ENCODE data around the gene OCA2.
"Not testable (repeated sequence)": the region's sequence is repeated elsewhere in the genome, so short reads cannot be mapped to it uniquely, and the experiment has no call there.

The OCA2 gene

GRCh38 chr15:27871078-27871901 lies 227.8 kb downstream of the OCA2 start:
- no peak for DNase-seq (ENCODE audit: low read depth)

GRCh38 chr15:27870320-27870719 lies 228.8 kb downstream of the OCA2 start:
- DNase-seq (ENCODE audit: low read depth) = no peak

- no peak for DNase-seq (ENCODE audit: low read depth)
Observed at GRCh38 chr15:27869697-27870281, 229.3 kb downstream of the OCA2 start.

GRCh38 chr15:27868828-27869404 lies 230.2 kb downstream of the OCA2 start:
- DNase-seq (ENCODE audit: low read depth) = no peak

- no peak for DNase-seq (ENCODE audit: low read depth)
Observed at GRCh38 chr15:27867861-27868260, 231.3 kb downstream of the OCA2 start.

GRCh38 chr15:27866505-27867165 lies 232.5 kb downstream of the OCA2 start:
- no peak for DNase-seq (ENCODE audit: low read depth)

- DNase-seq (ENCODE audit: low read depth) = no peak
Observed at GRCh38 chr15:27865926-27866325, 233.2 kb downstream of the OCA2 start.

- no peak for DNase-seq (ENCODE audit: low read depth)
Observed at GRCh38 chr15:27865323-27865922, 233.7 kb downstream of the OCA2 start.

- no peak for DNase-seq (ENCODE audit: low read depth)
Observed at GRCh38 chr15:27864719-27865118, 234.4 kb downstream of the OCA2 start.

- DNase-seq (ENCODE audit: low read depth) = no peak
Observed at GRCh38 chr15:27864086-27864485, 235.0 kb downstream of the OCA2 start.

GRCh38 chr15:27863000-27863399 lies 236.1 kb downstream of the OCA2 start:
- no peak for DNase-seq (ENCODE audit: low read depth)

- DNase-seq (ENCODE audit: low read depth) = no peak
Observed at GRCh38 chr15:27861171-27861570, 237.9 kb downstream of the OCA2 start.

- no peak for DNase-seq (ENCODE audit: low read depth)
Observed at GRCh38 chr15:27855137-27855536, 244.0 kb downstream of the OCA2 start.

- no peak for DNase-seq (ENCODE audit: low read depth)
Observed at GRCh38 chr15:27854601-27855000, 244.5 kb downstream of the OCA2 start.

- no peak for DNase-seq (ENCODE audit: low read depth)
Observed at GRCh38 chr15:27853624-27854455, 245.3 kb downstream of the OCA2 start.

GRCh38 chr15:27851858-27852210 lies 247.3 kb downstream of the OCA2 start:
- no peak for DNase-seq (ENCODE audit: low read depth)

GRCh38 chr15:27850981-27851857 lies 247.9 kb downstream of the OCA2 start:
- DNase-seq (ENCODE audit: low read depth) = no peak

GRCh38 chr15:27850050-27850449 lies 249.1 kb downstream of the OCA2 start:
- DNase-seq (ENCODE audit: low read depth) = no peak

GRCh38 chr15:27848936-27849335 lies 250.2 kb downstream of the OCA2 start:
- not testable (repeated sequence) for DNase-seq (ENCODE audit: low read depth)
